ENCODE data around the gene KDM6A.
"Not testable (repeated sequence)": the region's sequence is repeated elsewhere in the genome, so short reads cannot be mapped to it uniquely, and the experiment has no call there.

Gene KDM6A

DNA sequence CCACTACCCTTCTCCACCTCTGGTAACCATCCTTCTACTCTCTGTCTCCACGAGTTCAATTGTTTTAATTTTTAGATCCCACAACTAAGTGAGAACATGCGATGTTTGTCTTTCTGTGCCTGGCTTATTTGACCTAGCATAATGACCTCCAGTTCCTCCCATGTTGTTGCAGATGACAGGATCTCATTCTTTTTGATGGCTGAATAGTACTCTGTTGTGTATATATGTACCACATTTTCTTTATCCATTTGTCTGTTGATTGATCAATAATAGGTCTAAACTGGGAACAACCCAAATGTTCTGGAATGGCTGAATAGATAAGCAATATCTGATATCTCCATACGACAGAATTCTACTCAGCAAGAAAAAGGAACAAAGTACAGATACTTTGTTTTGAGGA lies 260.5 kb downstream of the KDM6A start:
- DNase-seq: no peak

GRCh38 chrX:45134315-45134731 lies 261.3 kb downstream of the KDM6A start:
- no peak for DNase-seq

DNA sequence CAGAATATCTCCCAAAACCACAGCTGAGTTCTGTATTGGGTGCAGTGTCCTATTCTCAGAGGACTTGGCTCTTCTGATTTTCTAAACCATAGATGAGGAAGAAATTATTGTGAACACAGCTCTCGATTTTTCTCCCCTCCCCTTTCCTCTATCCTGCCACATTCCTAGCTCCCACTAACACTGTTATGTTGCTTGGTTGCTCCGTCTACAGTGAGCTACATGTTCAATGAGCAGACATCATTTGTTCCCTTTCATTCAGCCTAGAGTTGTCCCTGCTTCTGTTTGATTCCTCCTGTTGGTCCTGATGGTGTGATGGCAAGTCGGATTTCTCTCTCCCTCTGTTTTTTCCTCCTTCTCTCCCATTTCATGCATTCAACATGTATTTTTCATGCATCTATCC lies 261.8 kb downstream of the KDM6A start:
- DNase-seq: no peak

DNA sequence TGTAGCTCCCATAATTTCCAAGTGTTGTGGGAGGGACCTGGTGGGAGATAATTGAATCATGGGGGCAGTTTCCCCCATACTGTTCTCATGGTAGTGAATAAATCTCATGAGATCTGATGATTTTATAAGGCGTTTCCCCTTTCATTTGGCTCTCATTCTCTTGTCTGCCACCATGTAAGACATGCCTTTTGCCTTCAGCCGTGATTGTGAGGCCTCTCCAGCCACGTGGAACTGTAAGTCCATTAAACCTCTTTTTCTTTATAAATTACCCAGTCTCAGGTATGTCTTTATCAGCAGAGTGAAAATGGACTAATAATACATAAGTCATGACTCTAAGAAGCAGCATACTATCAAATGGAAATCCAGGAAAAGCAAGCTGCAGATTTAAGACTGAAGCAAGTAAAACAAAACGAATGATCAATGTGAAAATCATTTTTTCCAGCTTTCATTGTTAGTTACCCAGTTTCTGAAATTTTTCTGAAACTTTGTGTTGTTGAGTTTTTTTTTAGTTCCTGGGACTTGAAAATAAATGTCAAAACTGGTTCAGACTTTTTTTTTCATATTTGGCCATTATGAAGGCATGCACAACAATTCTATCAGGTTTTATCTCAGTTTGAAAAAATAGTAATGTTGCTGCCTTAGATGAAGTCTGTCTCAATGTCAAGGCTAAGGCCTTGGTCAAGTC lies 262.5 kb downstream of the KDM6A start:
- not testable (repeated sequence) for DNase-seq

DNA sequence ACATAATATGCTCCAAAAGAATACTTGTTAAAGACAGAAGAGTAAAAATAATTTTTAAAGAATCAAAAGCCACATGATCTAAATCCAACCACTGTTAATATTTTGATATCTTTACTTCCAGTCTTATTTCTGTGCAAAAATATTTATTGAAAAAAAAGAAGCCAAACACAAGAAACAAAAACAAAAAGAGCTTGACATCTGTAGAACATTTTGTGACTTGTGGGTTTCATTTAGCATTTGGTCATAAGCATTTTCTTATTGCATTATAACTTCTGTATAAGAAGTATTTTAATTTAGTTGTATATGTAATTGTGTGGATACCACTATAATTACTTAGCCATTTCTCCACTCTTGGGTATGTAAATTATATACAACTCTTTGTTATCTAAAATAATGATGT lies 264.5 kb downstream of the KDM6A start:
- no peak for DNase-seq

DNA sequence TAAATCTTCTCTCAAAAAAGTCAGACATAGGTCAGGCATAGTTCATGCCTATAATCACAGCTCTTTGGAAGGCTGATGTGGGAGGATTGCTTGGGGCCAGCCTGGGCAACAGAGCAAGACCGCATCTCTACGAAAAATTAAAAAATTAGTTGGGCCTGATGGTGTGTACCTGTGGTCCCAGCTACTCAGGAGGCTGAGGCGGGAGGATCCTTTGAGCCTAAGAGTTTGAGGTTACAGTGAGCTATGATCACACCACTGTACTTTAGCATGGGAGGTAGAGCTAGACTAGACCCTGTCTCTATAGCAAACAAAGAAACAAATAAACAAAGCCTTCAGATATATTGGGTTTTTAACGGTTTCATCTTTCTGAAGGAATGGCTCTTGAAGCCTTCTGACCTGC lies 265.5 kb downstream of the KDM6A start:
- no peak for DNase-seq

GRCh38 chrX:45140812-45141211 lies 267.8 kb downstream of the KDM6A start:
- DNase-seq: no peak

GRCh38 chrX:45142185-45142584 lies 269.2 kb downstream of the KDM6A start:
- DNase-seq: no peak

DNA sequence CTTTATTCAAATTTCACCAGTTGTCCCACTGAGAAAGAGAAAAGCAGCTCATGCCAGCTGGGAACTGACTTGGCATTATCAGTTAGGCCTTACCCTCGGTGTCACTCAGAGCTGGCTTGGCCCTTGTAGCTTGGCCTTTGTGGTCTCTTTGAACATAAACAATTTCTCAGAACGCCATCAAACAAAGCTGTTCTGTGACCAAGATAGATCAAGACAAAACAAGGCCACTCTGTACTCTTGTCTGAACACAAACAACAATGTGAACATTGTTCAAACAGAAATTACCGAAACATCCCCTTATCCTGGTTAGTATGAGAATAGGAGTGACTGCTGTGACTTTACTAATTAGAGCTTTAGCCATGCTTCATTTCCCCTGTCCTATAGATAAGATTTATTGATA lies 270.5 kb downstream of the KDM6A start:
- no peak for DNase-seq

DNA sequence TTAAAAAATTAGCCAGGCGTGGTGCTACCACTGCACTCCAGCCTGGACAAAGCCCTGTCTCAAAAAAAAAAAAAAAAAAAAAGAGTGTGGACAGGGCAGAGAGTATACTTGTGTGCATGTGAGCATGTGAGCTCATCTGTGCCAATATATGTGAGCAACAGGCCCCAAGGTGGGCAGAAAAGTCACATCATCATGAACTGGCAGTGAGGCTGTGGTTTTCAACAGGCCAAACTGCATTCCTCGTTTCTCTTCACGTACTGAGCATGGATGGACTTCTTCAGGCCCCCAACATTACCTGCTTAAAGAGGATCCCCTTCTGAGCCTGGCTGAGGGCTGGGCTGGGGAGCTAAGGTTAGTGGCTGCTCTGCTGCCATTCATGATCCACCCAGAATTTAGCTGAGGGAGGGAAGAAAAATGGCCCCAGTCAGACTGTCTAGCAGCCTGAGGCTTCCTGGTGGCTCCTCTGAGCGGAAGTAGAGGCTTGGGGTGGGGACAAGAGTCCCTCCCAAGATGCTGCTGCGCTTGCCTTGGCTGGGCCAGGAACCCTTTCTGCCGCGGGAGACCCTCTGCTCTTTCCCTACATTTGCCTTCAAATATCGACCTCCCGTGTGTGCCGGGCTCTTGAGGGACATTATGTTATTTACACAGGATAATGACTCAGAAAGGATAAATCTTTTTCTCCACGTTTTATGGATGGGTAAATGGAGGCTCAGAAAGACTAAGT lies 272.7 kb downstream of the KDM6A start:
- DNase-seq: no peak

DNA sequence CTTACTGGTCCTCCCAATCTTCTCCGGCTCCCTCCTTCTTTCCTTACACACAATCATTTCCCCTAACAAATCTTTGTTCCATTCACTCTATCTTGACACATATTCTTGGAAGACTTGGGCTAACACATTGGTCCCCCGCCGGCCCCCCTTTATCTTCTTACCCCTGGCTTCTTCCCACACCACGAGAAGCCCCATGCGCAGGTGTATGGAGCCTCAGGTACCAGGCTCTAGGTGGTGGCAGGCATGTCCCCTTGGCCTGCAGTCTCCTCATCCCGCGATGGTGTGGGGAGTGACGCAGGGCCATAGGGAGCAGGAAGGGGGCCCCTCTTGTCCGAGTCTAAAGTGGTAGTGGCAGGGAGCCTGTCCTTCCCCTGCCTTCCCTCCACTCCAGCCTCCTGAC lies 277.8 kb downstream of the KDM6A start:
- DNase-seq: no peak

- DNase-seq: no peak
Measured at GRCh38 chrX:45154033-45154360, 281.0 kb downstream of the KDM6A start.

- no peak for DNase-seq
Measured at GRCh38 chrX:45154462-45154861, 281.5 kb downstream of the KDM6A start.

- DNase-seq: no peak
Measured at GRCh38 chrX:45157647-45158046, 284.7 kb downstream of the KDM6A start.
